OCI-LY1 (cell line): ENCODE measurements around the gene CRYBG3.

Experiments
- H2AFZ ChIP-seq: fragments of 200-600 bp; sonication (generic), shearing (Covaris generic); 2 replicates; pipeline ENCODE4 v1.6.0; 2014; ENCODE audit warnings: antibody characterized with exemption, mild to moderate bottlenecking, low read length
- H3F3A ChIP-seq: fragments of 200-600 bp; sonication (generic), shearing (Covaris generic); 2 replicates; pipeline ENCODE4 v1.6.0; 2014; ENCODE audit warnings: mild to moderate bottlenecking, antibody characterized with exemption, low read length, moderate library complexity; ENCODE audit not compliant: insufficient read depth
- H3K27ac ChIP-seq: fragments of 200-600 bp; sonication (generic); 2 replicates; pipeline ENCODE4 v1.5.1; 2014; ENCODE audit warnings: low read length, mixed run types, mild to moderate bottlenecking, low read depth; ENCODE audit not compliant: poor library complexity, severe bottlenecking
- H3K27me3 ChIP-seq: fragments of 200-600 bp; sonication (generic); 2 replicates; pipeline ENCODE4 v1.6.0; 2014; ENCODE audit warnings: antibody characterized with exemption, mild to moderate bottlenecking, low read length, moderate library complexity; ENCODE audit not compliant: insufficient read depth
- H3K36me3 ChIP-seq: fragments of 200-600 bp; sonication (generic); 2 replicates; pipeline ENCODE4 v1.6.1; 2014; ENCODE audit warnings: mild to moderate bottlenecking, antibody characterized with exemption, low read length, moderate library complexity, mixed read lengths; ENCODE audit not compliant: insufficient read depth
- H3K4me1 ChIP-seq: fragments of 200-600 bp; sonication (generic); 2 replicates; pipeline ENCODE4 v1.5.1; 2014; ENCODE audit warnings: mild to moderate bottlenecking, low read length, moderate library complexity; ENCODE audit not compliant: insufficient read depth, severe bottlenecking
- H3K4me2 ChIP-seq: fragments of 200-600 bp; sonication (generic), shearing (Covaris generic); 2 replicates; pipeline ENCODE4 v1.6.1; 2014; ENCODE audit warnings: low read length
- H3K4me3 ChIP-seq: fragments of 200-600 bp; sonication (generic); 2 replicates; pipeline ENCODE4 v1.5.1; 2014; ENCODE audit warnings: low read length, low read depth, mild to moderate bottlenecking, mixed read lengths; ENCODE audit not compliant: poor library complexity, severe bottlenecking
- H3K79me2 ChIP-seq: fragments of 200-600 bp; shearing (Covaris generic); 2 replicates; pipeline ENCODE4 v1.6.1; 2016; ENCODE audit warnings: mixed run types, low read length, mixed read lengths; ENCODE audit not compliant: insufficient read depth
- H3K9ac ChIP-seq: fragments of 200-600 bp; sonication (generic), shearing (Covaris generic); 2 replicates; pipeline ENCODE4 v1.6.1; 2014; ENCODE audit warnings: mild to moderate bottlenecking, low read length, mixed read lengths
- H3K9me2 ChIP-seq: fragments of 200-600 bp; sonication (generic), shearing (Covaris generic); 2 replicates; pipeline ENCODE4 v1.6.1; 2014; ENCODE audit warnings: low read depth, mild to moderate bottlenecking, low read length, mixed read lengths
- H3K9me3 ChIP-seq: fragments of 200-600 bp; shearing (Covaris generic); 2 replicates; pipeline ENCODE4 v1.6.1; 2014; ENCODE audit warnings: low read length, mixed read lengths
- H4K20me1 ChIP-seq: fragments of 200-600 bp; sonication (generic), shearing (Covaris generic); 2 replicates; pipeline ENCODE4 v1.6.0; 2016; ENCODE audit warnings: mild to moderate bottlenecking, low read length; ENCODE audit not compliant: insufficient read depth
- CTCF ChIP-seq: fragments of 200-600 bp; sonication (generic), shearing (Covaris generic); IDR thresholded peaks from 2 replicates; pipeline ENCODE4 v1.5.1; 2017; ENCODE audit warnings: mild to moderate bottlenecking, antibody characterized with exemption, low read length, moderate library complexity, mixed read lengths
- EZH2 ChIP-seq: fragments of 200-600 bp; sonication (generic), shearing (Covaris generic); IDR thresholded peaks from 2 replicates; pipeline ENCODE4 v1.8.0; 2017; ENCODE audit warnings: borderline replicate concordance, mixed run types, mild to moderate bottlenecking, antibody characterized with exemption, low read length, moderate library complexity, mixed read lengths

Gene CRYBG3

GRCh38 chr3:97928986-97929385 lies 107.2 kb downstream of the CRYBG3 start:
- no peaks in the 10 kb centered on the region for H3K27me3 ChIP-seq
- no peak overlapping the region for H3K4me3 ChIP-seq
- no peak overlapping the region for H3K9ac ChIP-seq
- H3K36me3 ChIP-seq, result no peaks in the 10 kb centered on the region
- H3K27ac ChIP-seq, result no peak overlapping the region
- H4K20me1 ChIP-seq, result no peaks in the 10 kb centered on the region
- TF ChIP-seq CTCF (no peak), EZH2 (no peak)
- no peak overlapping the region for H2AFZ ChIP-seq
- H3K9me3 ChIP-seq, result no peaks in the 10 kb centered on the region
- H3K9me2 ChIP-seq, result no peaks in the 10 kb centered on the region
- no peaks in the 10 kb centered on the region for H3K79me2 ChIP-seq
- H3K4me2 ChIP-seq, result no peak overlapping the region
- H3F3A ChIP-seq, result no peaks in the 10 kb centered on the region
- no peaks in the 10 kb centered on the region for H3K4me1 ChIP-seq

GRCh38 chr3:97930018-97930417 lies 108.2 kb downstream of the CRYBG3 start:
- no peaks in the 10 kb centered on the region for H3K79me2 ChIP-seq
- no peaks in the 10 kb centered on the region for H3K27me3 ChIP-seq
- H3K4me1 ChIP-seq, result no peaks in the 10 kb centered on the region
- H3K27ac ChIP-seq, result no peak overlapping the region
- no peaks in the 10 kb centered on the region for H3F3A ChIP-seq
- no peaks in the 10 kb centered on the region for H3K9me3 ChIP-seq
- no peaks in the 10 kb centered on the region for H4K20me1 ChIP-seq
- H3K4me3 ChIP-seq, result no peak overlapping the region
- H3K9me2 ChIP-seq, result no peaks in the 10 kb centered on the region
- TF ChIP-seq CTCF, result no peak
- TF ChIP-seq EZH2, result no peak
- H3K9ac ChIP-seq, result no peak overlapping the region
- H3K4me2 ChIP-seq, result no peak overlapping the region
- H3K36me3 ChIP-seq, result no peaks in the 10 kb centered on the region
- H2AFZ ChIP-seq, result no peak overlapping the region

GRCh38 chr3:97931218-97931617 lies 109.4 kb downstream of the CRYBG3 start:
- no peaks in the 10 kb centered on the region for H3K79me2 ChIP-seq
- no peaks in the 10 kb centered on the region for H3K36me3 ChIP-seq
- TF ChIP-seq CTCF (no peak), EZH2 (no peak)
- H2AFZ ChIP-seq, result no peak overlapping the region
- no peaks in the 10 kb centered on the region for H3K27me3 ChIP-seq
- H3K4me2 ChIP-seq, result no peak overlapping the region
- H3K4me1 ChIP-seq, result no peaks in the 10 kb centered on the region
- H4K20me1 ChIP-seq, result no peaks in the 10 kb centered on the region
- H3K9me2 ChIP-seq, result no peaks in the 10 kb centered on the region
- no peaks in the 10 kb centered on the region for H3K9me3 ChIP-seq
- no peak overlapping the region for H3K9ac ChIP-seq
- H3K27ac ChIP-seq, result no peak overlapping the region
- no peak overlapping the region for H3K4me3 ChIP-seq
- H3F3A ChIP-seq, result no peaks in the 10 kb centered on the region
